ENCODE data around the gene FUBP3.

Gene FUBP3

GRCh38 chr9:130607640-130608420 is 28.5 kb downstream of the FUBP3 start:
- DNase-seq (ENCODE audit: low read depth) = no peak

DNA sequence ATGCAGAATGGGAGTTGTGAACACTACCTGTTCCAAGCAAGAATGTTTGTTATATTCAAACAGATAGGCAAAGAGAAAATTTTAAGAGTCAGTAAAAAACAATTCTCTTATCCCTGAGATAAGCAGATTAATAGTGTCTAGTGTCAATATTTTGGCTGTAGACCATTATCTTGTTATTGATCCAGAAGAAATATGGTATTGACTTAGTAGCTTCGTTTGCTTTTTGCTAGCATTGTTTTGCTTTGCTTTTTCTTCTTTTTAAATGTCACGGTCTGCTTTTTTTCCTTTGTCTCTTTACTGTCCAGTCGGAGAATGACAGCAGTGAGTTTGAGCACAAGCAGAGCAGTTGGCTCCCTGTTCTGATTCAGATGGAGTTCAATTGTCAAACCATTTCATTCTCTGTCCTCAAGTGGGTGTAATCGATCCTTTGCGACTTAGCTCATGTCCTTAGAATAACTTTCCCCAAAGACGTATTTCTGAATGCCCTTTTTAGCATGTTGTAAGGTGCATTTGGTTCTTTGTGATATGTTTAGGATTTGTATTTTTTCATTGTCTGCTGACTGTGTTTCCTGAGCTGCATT is 29.3 kb downstream of the FUBP3 start:
- DNase-seq (ENCODE audit: low read depth) = no peak

DNA sequence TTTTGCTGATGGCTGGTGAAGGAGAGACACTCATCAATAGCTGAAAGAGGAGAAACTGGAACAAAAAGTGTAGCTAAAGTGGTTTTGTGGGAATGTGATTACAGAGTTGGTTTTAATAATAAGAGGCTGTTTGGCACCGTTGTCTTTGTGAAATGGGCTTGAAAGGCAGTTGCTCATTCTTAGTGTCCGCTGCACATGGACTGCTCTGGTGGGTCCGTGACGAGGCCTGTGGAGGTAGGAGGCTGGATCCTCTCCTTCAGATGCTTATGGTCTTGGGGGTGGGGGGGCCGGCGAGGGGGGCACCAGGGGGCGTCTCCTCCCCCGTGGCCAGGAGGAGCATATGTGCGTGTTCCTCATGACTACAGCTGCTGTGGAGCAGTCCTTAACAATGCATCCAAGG is 29.8 kb downstream of the FUBP3 start:
- no peak for DNase-seq (ENCODE audit: low read depth)

- DNase-seq (ENCODE audit: low read depth) = no peak
Observed at GRCh38 chr9:130610862-130611707, 31.7 kb downstream of the FUBP3 start.

DNA sequence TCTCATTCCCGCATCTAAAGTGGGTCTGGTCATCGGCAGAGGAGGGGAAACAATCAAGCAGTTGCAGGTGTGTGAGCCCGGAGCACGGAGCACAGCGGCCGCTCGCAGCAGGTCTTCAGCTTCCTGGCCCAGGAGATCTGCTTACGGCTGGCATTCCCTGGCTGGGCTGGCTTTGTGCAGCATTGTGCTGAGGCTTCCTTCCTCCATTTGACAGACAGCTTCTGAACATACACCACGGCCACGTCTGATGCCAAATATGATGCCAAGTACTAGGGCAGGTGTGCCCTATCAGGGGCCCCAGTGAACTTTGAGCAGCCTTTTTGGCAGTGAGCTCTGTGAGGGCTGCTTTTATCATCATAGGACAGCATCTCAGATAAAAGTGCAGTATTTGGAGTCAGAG is 37.1 kb downstream of the FUBP3 start:
- DNase-seq (ENCODE audit: low read depth) = no peak

DNA sequence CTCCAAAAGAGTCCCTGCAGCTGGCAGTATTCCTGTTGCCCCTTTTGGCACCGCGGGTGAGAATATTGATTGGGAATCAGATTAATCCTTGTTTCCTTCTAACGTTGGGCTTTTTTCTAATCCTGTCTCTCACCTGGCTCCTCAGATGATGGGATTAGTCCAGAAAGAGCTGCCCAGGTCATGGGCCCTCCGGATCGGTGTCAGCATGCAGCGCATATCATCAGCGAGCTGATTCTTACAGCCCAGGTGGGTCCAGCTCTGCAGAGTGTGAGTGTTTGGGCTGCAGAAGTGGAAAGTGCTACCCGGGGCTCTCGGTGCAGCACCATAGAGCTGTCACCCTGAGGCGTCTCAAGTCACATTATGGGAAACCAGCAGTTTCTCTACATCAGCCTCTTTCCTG is 44.1 kb downstream of the FUBP3 start:
- no peak for DNase-seq (ENCODE audit: low read depth)

- DNase-seq (ENCODE audit: low read depth) = no peak
Observed at GRCh38 chr9:130624154-130624553, 44.8 kb downstream of the FUBP3 start.

GRCh38 chr9:130626249-130626996 is 47.0 kb downstream of the FUBP3 start:
- no peak for DNase-seq (ENCODE audit: low read depth)

DNA sequence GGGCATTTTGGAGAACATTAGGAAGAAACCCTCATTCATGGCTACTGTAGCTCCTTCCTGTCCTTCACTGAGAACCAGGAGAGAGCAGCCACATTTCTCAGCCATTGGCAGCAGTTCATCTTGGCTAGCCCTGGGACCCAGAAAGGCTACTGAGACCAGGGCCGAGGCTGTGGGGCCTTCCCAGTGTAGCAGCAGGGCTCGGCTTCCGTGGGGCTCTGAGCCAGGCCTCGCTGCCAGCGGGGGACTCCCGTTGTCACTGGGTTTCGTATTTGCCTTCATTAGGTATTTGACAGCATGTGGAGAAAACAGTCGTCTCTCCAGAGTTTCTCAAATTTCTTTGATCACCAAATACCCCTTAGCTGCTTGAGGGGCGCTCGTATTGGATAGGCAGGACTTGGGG is 47.7 kb downstream of the FUBP3 start:
- DNase-seq (ENCODE audit: low read depth) = no peak

DNA sequence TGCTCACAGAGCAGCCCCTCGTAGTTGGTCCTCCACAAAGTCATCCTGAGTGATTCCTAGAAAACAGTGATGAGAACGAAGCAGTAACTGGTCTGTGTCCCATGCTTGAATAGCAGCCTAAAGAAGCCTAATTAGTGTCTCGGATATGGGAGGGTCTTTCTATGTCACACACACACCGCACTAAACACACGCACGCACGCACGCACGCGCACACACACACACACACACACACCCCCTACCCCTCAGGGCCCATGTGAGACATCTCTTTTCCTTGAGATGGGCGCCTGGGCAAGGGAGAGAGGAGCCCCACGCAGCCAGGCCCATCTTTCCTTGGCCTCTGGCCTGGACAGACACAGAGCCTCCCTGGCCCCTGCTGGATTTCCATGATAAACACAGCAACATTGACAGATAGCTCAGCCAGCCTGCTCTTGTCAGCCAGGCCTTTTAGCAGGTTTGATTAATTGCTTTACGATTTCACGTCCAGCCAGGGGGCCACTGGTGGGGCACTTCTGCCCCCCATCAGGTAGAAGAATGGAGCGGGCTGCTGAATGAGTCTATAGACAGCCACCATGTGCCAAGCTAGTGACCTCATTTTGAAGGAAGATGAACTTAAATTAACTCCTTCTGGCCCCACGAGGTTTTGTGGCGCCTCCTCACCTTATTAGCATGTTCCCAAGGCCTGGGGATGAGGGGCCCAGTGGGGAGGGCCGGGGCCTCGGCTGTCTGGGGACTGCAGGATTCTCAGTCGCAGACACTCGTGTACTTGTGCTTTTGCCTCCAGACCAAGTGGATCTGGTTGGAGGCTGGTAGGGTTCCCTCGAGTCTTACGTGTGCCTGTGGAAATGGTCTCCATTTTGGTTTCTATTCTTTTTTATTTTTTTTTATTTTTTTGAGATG is 48.8 kb downstream of the FUBP3 start:
- DNase-seq (ENCODE audit: low read depth) = no peak

DNA sequence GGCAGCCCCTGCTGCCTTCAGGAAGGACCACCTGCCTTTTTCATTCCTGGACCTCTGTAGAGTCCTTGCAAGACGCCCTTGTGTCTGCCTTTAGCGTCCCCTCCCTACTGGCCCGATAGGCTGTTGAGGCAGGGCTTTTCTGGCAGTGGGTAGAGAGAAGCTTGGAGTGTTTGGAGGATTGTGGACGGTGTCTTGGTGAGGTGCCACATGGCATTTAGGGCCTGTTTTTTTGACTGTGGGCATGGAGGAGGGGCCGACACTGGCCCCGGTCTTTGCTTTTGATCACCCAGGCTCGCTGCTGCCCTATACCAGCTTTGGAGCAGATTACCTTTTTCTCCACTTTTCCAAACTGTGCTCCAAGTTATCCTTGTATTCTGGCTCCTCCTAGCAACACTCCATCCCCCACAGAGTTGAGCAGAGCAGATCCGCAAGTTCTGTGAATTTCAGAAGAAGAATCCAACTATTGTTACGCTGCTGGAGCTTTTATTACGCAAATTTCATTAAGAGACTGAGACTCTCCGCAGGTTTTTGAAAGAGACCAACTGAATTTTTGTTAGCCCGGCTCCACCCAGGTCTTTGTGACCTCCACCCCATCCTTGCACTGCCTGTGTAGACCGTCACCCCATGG is 50.2 kb downstream of the FUBP3 start:
- DNase-seq (ENCODE audit: low read depth) = no peak

DNA sequence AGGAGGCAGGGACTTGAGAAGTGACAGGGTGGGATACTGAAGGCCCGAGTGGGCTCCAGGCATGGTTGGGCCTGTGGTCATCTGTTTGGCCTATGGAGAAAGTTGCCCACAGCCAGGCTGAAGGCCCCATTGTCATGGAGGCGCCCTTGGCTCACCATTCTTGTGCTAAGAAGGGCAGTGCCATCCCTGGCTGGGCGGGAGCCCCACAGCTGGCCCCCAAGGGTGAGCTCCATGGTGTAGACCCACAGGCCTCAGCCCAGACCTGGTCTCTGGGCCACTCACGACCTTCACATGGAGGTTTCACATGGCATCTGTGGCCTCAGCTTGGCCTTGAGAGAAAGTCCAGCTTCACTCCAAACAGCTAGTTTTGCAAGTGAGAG is 50.7 kb downstream of the FUBP3 start:
- DNase-seq (ENCODE audit: low read depth) = no peak

- no peak for DNase-seq (ENCODE audit: low read depth)
Observed at GRCh38 chr9:130630506-130631330, 51.3 kb downstream of the FUBP3 start.

GRCh38 chr9:130631331-130632080 is 52.1 kb downstream of the FUBP3 start:
- no peak for DNase-seq (ENCODE audit: low read depth)

DNA sequence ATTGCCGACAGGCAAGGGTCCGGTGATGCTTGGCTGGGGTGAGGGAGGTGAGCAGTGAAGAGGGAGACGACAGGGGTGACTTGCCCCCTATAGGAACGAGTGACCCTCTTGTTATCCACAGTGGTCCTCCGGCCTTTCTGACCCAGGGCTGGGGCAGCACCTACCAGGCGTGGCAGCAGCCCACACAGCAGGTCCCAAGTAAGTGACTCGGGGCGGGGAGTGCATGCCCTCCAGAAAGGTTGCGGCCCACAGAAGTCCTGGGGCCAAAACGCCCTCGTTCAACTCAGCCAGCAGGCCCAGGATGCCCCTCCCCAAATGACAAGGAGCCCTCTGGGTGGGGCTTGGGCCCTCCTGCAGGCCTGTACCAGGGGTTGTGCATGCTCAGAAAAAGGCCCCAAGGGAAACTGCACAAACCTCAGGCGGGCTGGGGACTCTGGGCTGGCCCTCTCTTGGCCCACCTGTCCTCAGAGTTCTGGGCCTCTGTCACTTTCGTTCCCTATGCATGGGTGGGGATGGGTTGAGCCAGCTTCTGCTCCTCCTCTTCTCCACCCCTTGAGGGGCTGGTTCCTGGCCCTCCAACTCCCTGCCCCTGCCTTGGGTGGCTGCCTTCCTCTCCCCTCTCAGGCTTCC is 52.8 kb downstream of the FUBP3 start:
- DNase-seq (ENCODE audit: low read depth) = no peak

GRCh38 chr9:130632841-130633240 is 53.5 kb downstream of the FUBP3 start:
- no peak for DNase-seq (ENCODE audit: low read depth)

- no peak for DNase-seq (ENCODE audit: low read depth)
Observed at GRCh38 chr9:130633336-130634190, 54.2 kb downstream of the FUBP3 start.
